Sigmoid colon (tissue), 4 donors: Measurements from ENCODE around the gene ABCA1.
"Not testable (repeated sequence)": the region's sequence is repeated elsewhere in the genome, so short reads cannot be mapped to it uniquely, and the experiment has no call there.

Experiments
- CTCF ChIP-seq, 4 experiments: fragments of 450-650 bp in 3 of 4; fragments of 200-600 bp in 1 of 4; IDR thresholded peaks; one replicate each; pipeline ENCODE4 v1.5.1; 2016 to 2019; ENCODE audit warnings: antibody characterized with exemption in 4 of 4, mild to moderate bottlenecking in 3 of 4, moderate library complexity in 2 of 4
- EP300 ChIP-seq, 4 donors: sonication (generic); formaldehyde crosslinking; IDR thresholded peaks; one replicate each; pipeline ENCODE4 v1.6.1; 2017; ENCODE audit warnings: antibody characterized with exemption in 4 of 4

- not testable (repeated sequence) for TF ChIP-seq EP300, CTCF (IDR thresholded peaks at IDR 0.05)
Observed at GRCh38 chr9:104855258-104855657, 72.7 kb downstream of the ABCA1 start.
